Body of pancreas (tissue), 4 donors: ENCODE data around the gene HES2. TPM values are rescaled to one million over a fixed set of nuclear protein-coding genes. Genes with fewer than 3 reads are reported as not detected.

Experiments used
- ATAC-seq: fragments of 150-250 bp; one replicate; pipeline ENCODE4 v1.9.1; 2016
- DNase-seq, 4 donors: peaks; one replicate each; pipeline ENCODE4 v3.0.0-alpha.2; 2019
- H3K27ac ChIP-seq, 4 donors: fragments of 200-600 bp; sonication (generic); 1 replicate in 3 of 4; 2 replicates in 1 of 4; pipeline versions ENCODE4 v1.5.1 to v1.6.1; 2016 to 2019; ENCODE audit warnings: mild to moderate bottlenecking in 1 of 4, mixed read lengths in 1 of 4, moderate library complexity in 1 of 4
- H3K27me3 ChIP-seq, 2 donors: fragments of 200-600 bp; sonication (generic); one replicate each; pipeline ENCODE4 v1.6.0; 2016; ENCODE audit warnings: mild to moderate bottlenecking in 1 of 2
- H3K36me3 ChIP-seq, 2 donors: fragments of 200-600 bp; sonication (generic); replicated peaks in 1 of 2; 2 replicates each; pipeline ENCODE4 v1.5.1; 2016; ENCODE audit warnings: low read depth in 2 of 2; ENCODE audit not compliant: insufficient read depth in 1 of 2
- H3K4me1 ChIP-seq: fragments of 200-600 bp; sonication (generic); one replicate; pipeline ENCODE4 v1.6.0; 2016
- H3K4me3 ChIP-seq, 2 donors: fragments of 200-600 bp; sonication (generic); 1 replicate in 1 of 2; 2 replicates in 1 of 2; pipeline ENCODE4 v1.5.1; 2016 to 2019
- H3K9me3 ChIP-seq, 3 donors: fragments of 200-600 bp; sonication (generic); 1 replicate in 2 of 3; 2 replicates in 1 of 3; pipeline ENCODE4 v1.5.1; 2016
- CTCF ChIP-seq, 7 experiments: fragments of 450-650 bp in 4 of 7; fragments of 200-600 bp in 3 of 7; sonication (generic) in 3 of 7; IDR thresholded peaks; one replicate each; pipeline ENCODE4 v1.5.1; 2016 to 2019; ENCODE audit warnings: antibody characterized with exemption in 7 of 7
- POLR2A ChIP-seq, 3 donors: fragments of 450-650 bp; IDR thresholded peaks; one replicate each; pipeline ENCODE4 v1.6.1; 2016; ENCODE audit warnings: antibody characterized with exemption in 3 of 3, mild to moderate bottlenecking in 2 of 3
- WGBS, 2 donors: methylation state at CpG; one replicate each; pipeline ENCODE4 v1.1.5; 2017; 5-methylcytosine and 5-hydroxymethylcytosine counted together
- intact Hi-C: fragments of 100-400 bp; cut with DNase I; formaldehyde crosslinking; loops from one replicate; pipeline ENCODE4 v1.15.1; 2023
- total RNA-seq, 2 donors: library from RNA; depleted of rRNA; stranded (reverse); fragments of >200 nt; gene quantifications; one replicate each; pipeline ENCODE4 v1.1.0, GENCODE V29; 2016

Gene HES2
- total RNA-seq, 2 donors from 2014 or later = 0.26 TPM; not detected in 1

- Histone ChIP-seq H3K36me3 (no peaks in the 10 kb centered on the region), H3K27ac (no peak overlapping the region), H3K27me3 (peaks cover 0 to 20% of the 10 kb centered on the region in 2 donors), H3K9me3 (no peaks in the 10 kb centered on the region), H3K4me1 (peaks cover 24% of the 10 kb centered on the region), H3K4me3 (no peak overlapping the region)
- WGBS, 2 donors = 35 to 36% methylated on average over 6 to 19 of the region's 19 CpGs
- ATAC-seq = peak; percentile 43
- intact Hi-C loops = no loop called here
- peak; percentile 56 to 73 (median 58) for DNase-seq
- TF ChIP-seq CTCF (IDR thresholded peaks at IDR 0.05) (peak; percentile 22 to 62 (median 42)), POLR2A (IDR thresholded peaks at IDR 0.05) (no peak)
Measured at GRCh38 chr1:6445062-6445763, 25.5 kb upstream of the HES2 start.

- DNase-seq (no peak), ATAC-seq (no peak)
- 86 to 92% methylated on average over 4 to 15 of the region's 15 CpGs for WGBS, 2 donors
- no peak overlapping the region for H3K27ac ChIP-seq
- H3K27me3 ChIP-seq = peaks cover 0 to 20% of the 10 kb centered on the region in 2 donors
- H3K36me3 ChIP-seq = no peaks in the 10 kb centered on the region
- no peaks in the 10 kb centered on the region for H3K9me3 ChIP-seq
- peaks cover 27% of the 10 kb centered on the region for H3K4me1 ChIP-seq
- no peak overlapping the region for H3K4me3 ChIP-seq
- TF ChIP-seq POLR2A (IDR thresholded peaks at IDR 0.05) = no peak
- TF ChIP-seq CTCF (IDR thresholded peaks at IDR 0.05) = no peak
- intact Hi-C loops = no loop called here
Measured at GRCh38 chr1:6444377-6444776, 24.7 kb upstream of the HES2 start.

- Histone ChIP-seq H3K4me3 (no peak overlapping the region), H3K36me3 (no peaks in the 10 kb centered on the region), H3K27ac (no peak overlapping the region), H3K4me1 (peaks cover 27% of the 10 kb centered on the region), H3K27me3 (peaks cover 0 to 20% of the 10 kb centered on the region in 2 donors), H3K9me3 (no peaks in the 10 kb centered on the region)
- WGBS, 2 donors = 77 to 88% methylated on average over 8 to 16 of the region's 21 CpGs
- TF ChIP-seq CTCF (IDR thresholded peaks at IDR 0.05) (no peak), POLR2A (IDR thresholded peaks at IDR 0.05) (no peak)
- DNase-seq (no peak), ATAC-seq (no peak)
- intact Hi-C loops = no loop called here
Measured at GRCh38 chr1:6443339-6444115, 23.8 kb upstream of the HES2 start.

- DNase-seq (no peak), ATAC-seq (no peak)
- H3K36me3 ChIP-seq = no peaks in the 10 kb centered on the region
- H3K27me3 ChIP-seq = peaks cover 0 to 5% of the 10 kb centered on the region in 2 donors
- H3K4me1 ChIP-seq = peaks cover 9% of the 10 kb centered on the region
- H3K27ac ChIP-seq = no peak overlapping the region
- no peak overlapping the region for H3K4me3 ChIP-seq
- intact Hi-C loops = no loop called here
- H3K9me3 ChIP-seq = no peaks in the 10 kb centered on the region
- TF ChIP-seq CTCF (IDR thresholded peaks at IDR 0.05) (no peak), POLR2A (IDR thresholded peaks at IDR 0.05) (no peak)
- 77 to 87% methylated on average over 6 to 7 of the region's 7 CpGs for WGBS, 2 donors
Measured at GRCh38 chr1:6441586-6441985, 21.9 kb upstream of the HES2 start.
